SHP77 (cell line): ENCODE results near the gene CARMIL1.

Experiments used
- DNase-seq, 2 experiments: peaks; one replicate each; lab custom pipeline; 2025; lab: John Stamatoyannopoulos, UW

CARMIL1 gene

DNA sequence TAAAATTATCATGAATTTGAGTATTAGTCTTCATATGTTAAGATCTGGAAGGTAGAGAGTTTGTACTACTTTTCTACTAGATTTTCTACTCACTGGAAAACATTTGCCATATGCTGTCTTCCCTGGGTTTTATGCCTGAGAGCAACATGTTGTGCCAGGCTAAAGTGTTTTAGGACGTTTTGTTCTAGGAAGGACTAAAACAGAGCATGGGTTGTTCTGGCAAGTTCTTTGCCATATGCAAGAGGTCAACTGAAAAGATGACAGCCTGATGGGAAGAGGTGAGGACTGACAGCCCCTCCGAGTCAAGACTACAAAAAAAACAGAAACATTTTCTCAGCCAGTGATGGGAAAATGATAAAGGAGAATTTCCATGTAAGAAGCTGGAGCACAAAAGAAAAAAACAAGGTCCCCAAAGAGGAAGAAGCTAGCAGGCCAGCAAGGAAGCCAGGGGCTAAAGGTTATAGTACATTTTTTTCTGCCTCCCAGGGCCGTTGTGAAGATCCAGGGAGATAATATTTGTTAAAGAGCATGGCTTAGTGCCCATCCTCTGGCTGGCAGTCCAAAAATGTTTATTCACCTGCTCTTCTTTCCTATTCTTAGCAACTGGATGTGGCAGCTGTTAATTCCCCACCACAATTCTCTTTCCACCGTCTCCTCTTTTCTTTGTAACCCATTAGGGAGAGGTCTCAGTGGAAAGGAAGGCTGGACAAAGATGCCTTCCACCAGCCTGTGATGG lies 380.6 kb downstream of the CARMIL1 start:
- DNase-seq = peak; percentile 88 to 91

DNA sequence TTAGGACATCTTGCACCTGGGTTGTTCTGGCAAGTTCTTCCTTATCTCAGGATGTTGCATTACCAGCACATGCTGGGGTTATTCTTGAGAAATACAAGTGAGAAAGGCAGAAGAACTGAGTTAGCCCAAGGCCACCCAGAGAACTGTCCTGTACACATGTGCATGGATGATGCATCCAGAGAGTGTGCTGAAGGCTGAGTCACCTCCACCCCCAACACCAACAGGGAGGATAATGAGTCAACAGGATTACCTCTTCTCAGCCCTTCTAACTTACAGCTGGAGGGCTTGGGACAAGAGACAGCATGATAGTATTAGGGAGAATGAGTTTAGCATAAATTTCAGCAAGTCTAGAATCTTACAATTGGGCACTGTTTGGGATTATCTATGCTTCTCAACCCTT lies 381.3 kb downstream of the CARMIL1 start:
- DNase-seq = peak; percentile 81 to 86

DNA sequence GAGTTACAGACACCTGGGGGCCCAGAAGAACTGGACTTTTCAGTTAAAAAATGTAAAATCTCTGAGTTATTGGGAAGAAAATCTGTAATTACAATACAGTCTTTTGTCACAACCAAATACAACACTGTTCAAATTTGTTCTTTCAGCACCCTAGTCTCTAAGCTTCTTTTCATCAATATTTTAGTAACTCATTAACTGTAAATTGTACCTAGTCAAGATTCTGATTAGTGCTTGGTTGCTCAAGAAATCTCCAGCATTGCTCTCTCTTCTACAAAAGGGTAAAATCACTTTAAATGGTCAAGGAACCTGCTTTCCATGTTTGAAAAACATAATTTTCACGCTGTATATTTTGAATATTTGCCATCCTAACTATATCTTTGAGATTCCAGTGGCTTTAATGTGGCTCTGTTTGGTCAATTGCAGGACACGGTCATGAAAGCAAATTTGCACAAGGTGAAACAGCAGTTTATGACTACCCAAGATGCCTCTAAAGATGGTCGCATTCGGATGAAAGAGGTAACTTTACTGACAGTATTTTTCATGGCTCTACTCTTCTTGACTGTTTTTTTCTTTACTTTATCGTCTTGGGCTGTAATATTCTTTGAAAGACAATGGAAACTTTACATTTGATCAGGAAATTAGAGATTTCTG lies 382.1 kb downstream of the CARMIL1 start:
- no peak for DNase-seq

DNA sequence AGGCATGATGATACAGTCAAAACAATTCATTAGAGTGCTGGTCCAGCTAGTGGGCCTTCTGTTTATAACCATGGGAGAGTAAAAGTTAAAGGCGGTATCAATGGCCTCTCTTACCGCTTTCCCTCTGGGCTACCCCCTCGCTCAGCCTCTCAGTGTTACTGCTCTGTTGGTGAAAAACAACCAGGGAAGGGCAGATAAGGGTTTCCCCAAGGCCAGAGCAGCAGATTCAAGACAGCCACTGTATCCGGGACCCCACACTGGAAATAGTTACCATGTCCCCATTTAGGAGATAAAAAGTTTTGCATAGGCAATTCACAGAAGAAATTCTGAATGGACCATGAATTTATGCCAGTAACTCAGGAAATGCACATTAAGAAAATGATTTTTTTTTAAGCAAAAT lies 386.3 kb downstream of the CARMIL1 start:
- DNase-seq = no peak

DNA sequence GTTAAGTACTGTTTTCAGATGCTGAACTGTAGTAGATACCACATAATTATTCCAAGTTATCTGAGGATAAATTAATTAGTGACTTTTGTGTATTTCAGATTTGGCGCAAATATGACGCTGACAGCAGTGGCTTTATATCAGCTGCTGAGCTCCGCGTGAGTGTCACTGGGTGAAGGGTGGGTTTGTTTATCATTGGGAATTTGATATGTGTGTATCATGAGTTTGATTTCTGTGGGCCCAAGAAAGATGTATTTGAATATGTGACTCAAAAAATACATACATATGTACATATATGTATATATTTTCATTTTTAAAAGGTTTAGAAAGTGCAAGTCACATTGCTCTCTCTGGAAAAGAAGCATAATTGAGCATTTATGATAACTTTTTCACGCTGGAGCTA lies 390.2 kb downstream of the CARMIL1 start:
- no peak for DNase-seq
